ENCODE measurements around the gene HEATR5B. TPM values are rescaled to one million over a fixed set of nuclear protein-coding genes. Genes with fewer than 3 reads are reported as not detected.
"Not testable (repeated sequence)": the region's sequence is repeated elsewhere in the genome, so short reads cannot be mapped to it uniquely, and the experiment has no call there.

Gene HEATR5B
- polyA plus RNA-seq, 1 donor, result 19.0 TPM

DNA sequence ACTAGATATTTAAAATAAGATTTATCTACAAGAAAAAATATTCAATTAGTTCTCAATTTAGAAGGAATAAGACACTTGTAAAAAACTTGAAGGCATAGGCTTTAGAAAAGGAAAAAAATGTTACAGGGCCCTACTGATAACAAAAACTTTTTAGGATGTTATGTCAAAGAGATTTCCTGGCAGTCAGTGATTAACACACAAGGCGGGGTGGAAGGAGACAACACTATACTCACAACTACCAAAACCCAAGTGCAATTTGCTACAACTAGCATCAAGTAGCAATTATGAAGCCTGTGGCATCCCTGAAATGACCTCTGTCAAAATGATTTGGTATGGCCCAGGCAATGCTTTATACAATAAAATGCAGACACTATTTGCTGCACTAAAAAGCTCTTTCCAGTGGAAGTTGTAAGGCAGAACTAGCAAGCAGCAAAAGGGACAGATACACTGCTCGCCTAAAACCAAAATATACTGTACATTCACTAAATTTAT lies 133.1 kb downstream of the HEATR5B start:
- Histone ChIP-seq H3K36me3 (ENCODE audit: control insufficient read depth, insufficient read depth, low read length) (peaks cover 2% of the 10 kb centered on the region), H3K4me3 (ENCODE audit: low read length) (no peak overlapping the region), H3K27ac (ENCODE audit: low read length) (no peak overlapping the region), H3K27me3 (ENCODE audit: control insufficient read depth, insufficient read depth, low read length) (no peaks in the 10 kb centered on the region), H3K4me1 (ENCODE audit: control insufficient read depth, insufficient read depth, low read length) (no peaks in the 10 kb centered on the region), H3K9me3 (ENCODE audit: control insufficient read depth, low read depth, low read length) (no peaks in the 10 kb centered on the region)
- WGBS (ENCODE audit: insufficient coverage, low lambda C conversion rate), result no CpG with 5 or more reads among the region's 2 CpGs
- DNase-seq, result no peak

- no peak overlapping the region for H3K4me3 ChIP-seq (ENCODE audit: low read length)
- no peak for DNase-seq
- H3K4me1 ChIP-seq (ENCODE audit: control insufficient read depth, insufficient read depth, low read length), result no peaks in the 10 kb centered on the region
- no peaks in the 10 kb centered on the region for H3K27me3 ChIP-seq (ENCODE audit: control insufficient read depth, insufficient read depth, low read length)
- no peak overlapping the region for H3K27ac ChIP-seq (ENCODE audit: low read length)
- H3K9me3 ChIP-seq (ENCODE audit: control insufficient read depth, low read depth, low read length), result no peaks in the 10 kb centered on the region
- no CpG with 5 or more reads among the region's 1 CpG for WGBS (ENCODE audit: insufficient coverage, low lambda C conversion rate)
- H3K36me3 ChIP-seq (ENCODE audit: control insufficient read depth, insufficient read depth, low read length), result peaks cover 2% of the 10 kb centered on the region
Observed at GRCh38 chr2:36949845-36950244, 134.3 kb downstream of the HEATR5B start.

DNA sequence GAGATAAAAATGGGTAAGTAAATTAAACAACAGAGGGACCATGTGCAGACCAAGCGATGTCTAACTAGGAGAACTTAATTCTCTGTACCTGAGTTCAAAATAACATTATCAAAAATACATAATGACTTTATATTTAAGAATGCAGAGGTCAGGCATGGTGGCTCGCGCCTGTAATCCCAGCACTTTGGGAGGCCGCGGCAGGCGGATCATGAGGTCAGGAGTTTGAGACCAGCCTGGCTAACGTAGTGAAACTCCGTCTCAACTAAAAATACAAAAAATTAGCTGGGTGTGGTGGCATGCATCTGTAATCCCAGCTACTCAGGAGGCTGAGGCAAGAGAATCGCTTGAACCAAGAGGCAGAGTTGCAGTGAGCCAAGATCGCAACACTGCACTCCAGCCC lies 138.9 kb downstream of the HEATR5B start:
- DNase-seq; H3K4me3 ChIP-seq (ENCODE audit: low read length); H3K36me3 ChIP-seq (ENCODE audit: control insufficient read depth, insufficient read depth, low read length); H3K4me1 ChIP-seq (ENCODE audit: control insufficient read depth, insufficient read depth, low read length); H3K27ac ChIP-seq (ENCODE audit: low read length); H3K9me3 ChIP-seq (ENCODE audit: control insufficient read depth, low read depth, low read length); H3K27me3 ChIP-seq (ENCODE audit: control insufficient read depth, insufficient read depth, low read length): not testable (repeated sequence)
- 100% methylated on average over 2 of the region's 10 CpGs for WGBS (ENCODE audit: insufficient coverage, low lambda C conversion rate)

DNA sequence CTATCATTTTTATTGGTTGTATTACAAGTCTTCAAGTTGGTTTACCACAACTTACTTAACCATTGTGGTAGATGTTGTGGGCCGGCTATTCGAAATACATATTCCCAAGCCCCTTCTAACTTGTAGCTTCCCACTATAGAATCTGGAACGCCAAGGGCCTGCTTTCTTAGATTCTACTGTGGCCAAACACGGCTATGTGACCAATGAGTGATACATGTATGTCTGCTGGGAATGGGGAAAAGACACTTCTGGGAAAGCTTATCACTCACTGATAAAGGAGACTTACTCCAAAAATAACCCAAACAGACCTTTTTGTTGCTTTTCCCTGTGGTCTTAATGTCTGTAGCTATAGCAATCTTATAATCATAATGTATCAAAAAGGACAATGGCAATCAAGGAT lies 142.3 kb downstream of the HEATR5B start:
- Histone ChIP-seq H3K27me3 (ENCODE audit: control insufficient read depth, insufficient read depth, low read length) (no peaks in the 10 kb centered on the region), H3K27ac (ENCODE audit: low read length) (no peak overlapping the region), H3K9me3 (ENCODE audit: control insufficient read depth, low read depth, low read length) (no peaks in the 10 kb centered on the region), H3K36me3 (ENCODE audit: control insufficient read depth, insufficient read depth, low read length) (no peaks in the 10 kb centered on the region), H3K4me1 (ENCODE audit: control insufficient read depth, insufficient read depth, low read length) (no peaks in the 10 kb centered on the region), H3K4me3 (ENCODE audit: low read length) (no peak overlapping the region)
- no CpG with 5 or more reads among the region's 4 CpGs for WGBS (ENCODE audit: insufficient coverage, low lambda C conversion rate)
- DNase-seq, result no peak

DNA sequence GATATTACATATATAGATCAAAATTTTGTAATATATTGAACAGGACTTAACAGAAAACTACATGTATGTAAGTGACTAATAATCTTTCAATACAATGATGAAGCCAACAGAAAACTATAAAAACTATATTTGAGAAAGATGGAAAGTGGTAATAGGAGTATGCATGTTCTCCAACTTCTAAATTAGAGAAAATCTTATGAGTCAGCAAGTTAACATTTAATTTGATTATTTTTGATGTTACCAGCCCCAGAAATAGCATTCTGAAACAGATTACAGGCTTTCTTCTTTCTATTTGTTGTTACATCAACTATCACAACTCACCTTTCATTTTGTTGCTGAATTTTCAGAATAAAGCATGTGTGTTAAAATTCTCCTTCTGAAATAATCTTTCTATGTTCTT lies 147.6 kb downstream of the HEATR5B start:
- H3K4me1 ChIP-seq (ENCODE audit: control insufficient read depth, insufficient read depth, low read length); DNase-seq: not testable (repeated sequence)

GRCh38 chr2:36931688-36932087 lies 152.5 kb downstream of the HEATR5B start:
- H3K9me3 ChIP-seq (ENCODE audit: control insufficient read depth, low read depth, low read length); DNase-seq; H3K27ac ChIP-seq (ENCODE audit: low read length); H3K4me1 ChIP-seq (ENCODE audit: control insufficient read depth, insufficient read depth, low read length); H3K4me3 ChIP-seq (ENCODE audit: low read length); H3K27me3 ChIP-seq (ENCODE audit: control insufficient read depth, insufficient read depth, low read length); H3K36me3 ChIP-seq (ENCODE audit: control insufficient read depth, insufficient read depth, low read length): not testable (repeated sequence)
- WGBS (ENCODE audit: insufficient coverage, low lambda C conversion rate), result no CpG with 5 or more reads among the region's 6 CpGs

More for the DNA sequence above, 147.6 kb downstream of the HEATR5B start:
- H3K27me3 ChIP-seq (ENCODE audit: control insufficient read depth, insufficient read depth, low read length); H3K36me3 ChIP-seq (ENCODE audit: control insufficient read depth, insufficient read depth, low read length); H3K4me3 ChIP-seq (ENCODE audit: low read length); H3K27ac ChIP-seq (ENCODE audit: low read length); H3K9me3 ChIP-seq (ENCODE audit: control insufficient read depth, low read depth, low read length): not testable (repeated sequence)

Other genes starting within 250 kb of the HEATR5B start
- 15.6 TPM for gene STRN, start 117.8 kb downstream of the HEATR5B start, polyA plus RNA-seq
- 7.1 TPM for gene GPATCH11, start 146 bp upstream of the HEATR5B start, polyA plus RNA-seq
- 28.6 TPM for gene EIF2AK2, start 72.6 kb upstream of the HEATR5B start, polyA plus RNA-seq
- not detected for gene SULT6B1, start 104.3 kb upstream of the HEATR5B start, polyA plus RNA-seq
- 49.9 TPM for gene CEBPZOS, start 112.1 kb upstream of the HEATR5B start, polyA plus RNA-seq
- gene CEBPZ, start 147.2 kb upstream of the HEATR5B start, polyA plus RNA-seq, result 49.3 TPM
- gene NDUFAF7, start 147.3 kb upstream of the HEATR5B start, polyA plus RNA-seq, result 16.9 TPM
- gene PRKD3, start 240.5 kb upstream of the HEATR5B start, polyA plus RNA-seq, result 17.2 TPM

All from large intestine (tissue), 3 donors.